ENCODE measurements around the gene KLHL41. TPM values are rescaled to one million over a fixed set of nuclear protein-coding genes. Genes with fewer than 3 reads are reported as not detected.

Gene KLHL41
- total RNA-seq, 1 experiment from 2014 or later, result 0.07 TPM

DNA sequence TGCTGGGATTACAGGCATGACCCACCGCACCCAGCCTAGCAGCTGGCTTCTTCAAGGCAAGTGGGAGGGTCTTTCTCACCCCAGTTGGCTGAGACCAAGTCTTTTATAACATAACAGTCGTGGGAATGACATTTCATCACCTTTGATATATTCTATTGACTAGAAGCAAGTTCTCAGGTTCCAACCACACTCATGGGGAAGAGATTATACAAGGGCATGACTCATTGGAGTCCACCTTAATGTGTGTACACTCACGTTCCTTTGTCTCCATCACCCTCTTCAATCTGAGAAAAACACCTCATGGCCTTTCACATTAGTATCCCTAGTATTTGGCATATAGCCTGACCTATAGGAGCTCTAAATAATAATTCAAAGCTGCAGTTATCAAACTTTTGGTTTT is 33.0 kb upstream of the KLHL41 start:
- H3K9me2 ChIP-seq (replicated peaks; ENCODE audit: low read length), result no peaks in the 10 kb centered on the region
- ChIA-PET POLR2A (ENCODE audit: unreplicated experiment) (no interaction called here), CTCF (no interaction called here)
- peaks cover 5% of the 10 kb centered on the region for H3F3A ChIP-seq (ENCODE audit: low read length, unreplicated experiment)
- TF ChIP-seq, protein P1, sequence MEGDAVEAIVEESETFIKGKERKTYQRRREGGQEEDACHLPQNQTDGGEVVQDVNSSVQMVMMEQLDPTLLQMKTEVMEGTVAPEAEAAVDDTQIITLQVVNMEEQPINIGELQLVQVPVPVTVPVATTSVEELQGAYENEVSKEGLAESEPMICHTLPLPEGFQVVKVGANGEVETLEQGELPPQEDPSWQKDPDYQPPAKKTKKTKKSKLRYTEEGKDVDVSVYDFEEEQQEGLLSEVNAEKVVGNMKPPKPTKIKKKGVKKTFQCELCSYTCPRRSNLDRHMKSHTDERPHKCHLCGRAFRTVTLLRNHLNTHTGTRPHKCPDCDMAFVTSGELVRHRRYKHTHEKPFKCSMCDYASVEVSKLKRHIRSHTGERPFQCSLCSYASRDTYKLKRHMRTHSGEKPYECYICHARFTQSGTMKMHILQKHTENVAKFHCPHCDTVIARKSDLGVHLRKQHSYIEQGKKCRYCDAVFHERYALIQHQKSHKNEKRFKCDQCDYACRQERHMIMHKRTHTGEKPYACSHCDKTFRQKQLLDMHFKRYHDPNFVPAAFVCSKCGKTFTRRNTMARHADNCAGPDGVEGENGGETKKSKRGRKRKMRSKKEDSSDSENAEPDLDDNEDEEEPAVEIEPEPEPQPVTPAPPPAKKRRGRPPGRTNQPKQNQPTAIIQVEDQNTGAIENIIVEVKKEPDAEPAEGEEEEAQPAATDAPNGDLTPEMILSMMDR (conservative IDR thresholded peaks at IDR 0.05; ENCODE audit: low read depth, low read length), result no peak
- no peak for TF ChIP-seq EZH2 (IDR thresholded peaks at IDR 0.05; ENCODE audit: low read length, unreplicated experiment)
- no peak for TF ChIP-seq EZH2phosphoT487 (IDR thresholded peaks at IDR 0.05; ENCODE audit: borderline replicate concordance, low read length)
- H3K4me2 ChIP-seq (ENCODE audit: low read length), result no peak overlapping the region
- intact Hi-C loops (cut with micrococcal nuclease), result loop anchor here (10.0 kb wide), 1 partner anchor 108 kb away; the partner anchor contains the start of gene PPIG
- no TSS peak for BruUV-seq (replicated peaks)
- no peaks in the 10 kb centered on the region for H3K9me3 ChIP-seq (ENCODE audit: low read length)
- H3K36me3 ChIP-seq (ENCODE audit: low read depth, low read length), result no peaks in the 10 kb centered on the region
- H3K4me1 ChIP-seq (ENCODE audit: insufficient read depth, low read length), result peaks cover 23% of the 10 kb centered on the region
- ATAC-seq (peak; percentile 34), DNase-seq (peak; percentile 81)
- 0 out of 2 replicates have a peak overlapping the region, but pooled peaks have one; percentile 20 for H3K27ac ChIP-seq (ENCODE audit: low read length)
- H3K27me3 ChIP-seq (ENCODE audit: low read length), result no peaks in the 10 kb centered on the region
- H3K9ac ChIP-seq (ENCODE audit: low read length), result no peak overlapping the region
- H3K79me2 ChIP-seq (ENCODE audit: low read length), result no peaks in the 10 kb centered on the region
- no peaks in the 10 kb centered on the region for H4K20me1 ChIP-seq (ENCODE audit: low read length)
- H2AFZ ChIP-seq (ENCODE audit: low read length), result no peak overlapping the region
- H3K4me3 ChIP-seq (ENCODE audit: low read length), result no peak overlapping the region

DNA sequence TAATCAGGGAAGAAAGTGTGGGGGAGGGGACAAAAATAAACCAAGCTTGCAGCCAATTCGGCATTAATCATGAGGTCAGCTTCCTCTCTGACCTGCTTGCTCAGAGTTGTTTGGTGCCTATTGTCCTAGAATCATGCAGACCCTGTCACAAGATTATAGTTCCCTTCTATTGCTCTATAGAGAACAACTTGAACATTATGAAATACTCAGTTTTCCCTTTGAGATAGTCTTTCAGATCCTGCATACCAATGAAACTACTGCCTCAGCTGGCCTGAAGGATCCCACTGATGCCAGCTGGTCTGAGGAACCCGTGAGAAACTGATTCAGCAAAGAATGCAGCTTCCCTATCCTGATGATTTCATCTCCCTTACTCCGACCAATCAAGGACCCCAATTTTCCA is 31.2 kb upstream of the KLHL41 start:
- ATAC-seq (peak; percentile 9; the same call in 1 of the 2 replicates), DNase-seq (peak; percentile 47)
- ChIA-PET POLR2A (ENCODE audit: unreplicated experiment) (no interaction called here), CTCF (no interaction called here)
- BruUV-seq (replicated peaks), result no TSS peak
- H3K9me2 ChIP-seq (replicated peaks; ENCODE audit: low read length), result no peaks in the 10 kb centered on the region
- H3K27ac ChIP-seq (ENCODE audit: low read length), result no peak overlapping the region
- H3K4me2 ChIP-seq (ENCODE audit: low read length), result peak overlapping the region; percentile 34; the same call in 1 of the 2 replicates
- no peaks in the 10 kb centered on the region for H3F3A ChIP-seq (ENCODE audit: low read length, unreplicated experiment)
- H3K27me3 ChIP-seq (ENCODE audit: low read length), result no peaks in the 10 kb centered on the region
- intact Hi-C loops (cut with micrococcal nuclease), result loop anchor here (10.0 kb wide), 1 partner anchor 106 kb away; the partner anchor contains the start of gene PPIG
- no peak overlapping the region for H2AFZ ChIP-seq (ENCODE audit: low read length)
- no peaks in the 10 kb centered on the region for H3K36me3 ChIP-seq (ENCODE audit: low read depth, low read length)
- no peaks in the 10 kb centered on the region for H3K79me2 ChIP-seq (ENCODE audit: low read length)
- no peaks in the 10 kb centered on the region for H4K20me1 ChIP-seq (ENCODE audit: low read length)
- no peak overlapping the region for H3K4me3 ChIP-seq (ENCODE audit: low read length)
- TF ChIP-seq EZH2 (IDR thresholded peaks at IDR 0.05; ENCODE audit: low read length, unreplicated experiment) (no peak), EZH2phosphoT487 (IDR thresholded peaks at IDR 0.05; ENCODE audit: borderline replicate concordance, low read length) (no peak)
- TF ChIP-seq, protein P1 (conservative IDR thresholded peaks at IDR 0.05; ENCODE audit: low read depth, low read length), result no peak
- H3K9me3 ChIP-seq (ENCODE audit: low read length), result no peaks in the 10 kb centered on the region
- H3K4me1 ChIP-seq (ENCODE audit: insufficient read depth, low read length), result peaks cover 18% of the 10 kb centered on the region
- H3K9ac ChIP-seq (ENCODE audit: low read length), result no peak overlapping the region

DNA sequence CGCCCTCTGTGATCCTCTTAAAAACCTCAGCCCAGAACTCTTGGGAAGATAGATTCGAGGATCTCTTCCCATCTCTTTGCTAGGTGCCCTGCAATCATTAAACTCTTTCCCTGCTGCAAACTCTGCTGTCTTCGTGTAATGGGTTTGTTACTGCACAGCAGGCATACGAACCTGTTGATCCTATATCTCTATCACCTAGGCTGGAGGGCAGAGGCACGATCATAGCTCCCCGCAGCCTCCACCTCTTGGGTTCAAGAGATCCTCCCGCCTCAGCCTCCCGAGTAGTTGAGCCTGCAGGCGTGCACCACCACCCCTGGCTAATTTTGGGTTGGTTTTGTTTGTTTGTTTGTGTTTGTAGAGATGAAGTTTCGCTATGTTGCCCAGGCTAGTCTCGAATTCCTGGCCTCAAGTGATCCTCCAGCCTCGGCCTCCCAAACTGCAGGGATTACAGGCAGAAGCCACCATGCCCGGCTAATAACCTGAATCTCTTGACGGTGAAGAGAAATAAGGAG is 30.7 kb upstream of the KLHL41 start:
- CTCF ChIA-PET, result interaction anchor here (0.9 to 1.4 kb wide), 4 partner anchors 14 to 311 kb away, joined by 3 to 5 read pairs (median 3); partner anchors contain the start of gene KLHL41
- Histone ChIP-seq H3K9ac (ENCODE audit: low read length) (peak overlapping the region; percentile 68), H4K20me1 (ENCODE audit: low read length) (no peaks in the 10 kb centered on the region), H3F3A (ENCODE audit: low read length, unreplicated experiment) (no peaks in the 10 kb centered on the region), H3K36me3 (ENCODE audit: low read depth, low read length) (no peaks in the 10 kb centered on the region), H3K27ac (ENCODE audit: low read length) (no peak overlapping the region; the same call in 1 of the 2 replicates), H3K4me1 (ENCODE audit: insufficient read depth, low read length) (peaks cover 18% of the 10 kb centered on the region), H3K4me3 (ENCODE audit: low read length) (peak overlapping the region; percentile 67), H3K79me2 (ENCODE audit: low read length) (no peaks in the 10 kb centered on the region), H3K9me2 (replicated peaks; ENCODE audit: low read length) (no peaks in the 10 kb centered on the region), H2AFZ (ENCODE audit: low read length) (peak overlapping the region; percentile 79), H3K4me2 (ENCODE audit: low read length) (peak overlapping the region; percentile 79), H3K9me3 (ENCODE audit: low read length) (no peaks in the 10 kb centered on the region), H3K27me3 (ENCODE audit: low read length) (no peaks in the 10 kb centered on the region)
- BruUV-seq (replicated peaks), result TSS peak; percentile 67
- POLR2A ChIA-PET (ENCODE audit: unreplicated experiment), result no interaction called here
- ATAC-seq, result no peak
- no peak for TF ChIP-seq EZH2phosphoT487 (IDR thresholded peaks at IDR 0.05; ENCODE audit: borderline replicate concordance, low read length)
- no peak for TF ChIP-seq EZH2 (IDR thresholded peaks at IDR 0.05; ENCODE audit: low read length, unreplicated experiment)
- TF ChIP-seq, protein P1 (conservative IDR thresholded peaks at IDR 0.05; ENCODE audit: low read depth, low read length), result no peak
- intact Hi-C loops (cut with micrococcal nuclease), result loop anchor here (1.0 to 10.0 kb wide), 2 partner anchors 28 to 106 kb away; partner anchors contain the start of gene PPIG
- no peak for DNase-seq
